Kidney (tissue), 14 donors: ENCODE data around the gene EYA4. TPM values are rescaled to one million over a fixed set of nuclear protein-coding genes. Genes with fewer than 3 reads are reported as not detected.
"Not testable (repeated sequence)": the region's sequence is repeated elsewhere in the genome, so short reads cannot be mapped to it uniquely, and the experiment has no call there.

Source experiments
- DNase-seq, 5 donors: peaks; one replicate each; pipeline ENCODE4 v3.0.0-alpha.2; 2013 to 2020
- FAIRE-seq: peaks from 2 replicates; lab custom pipeline; 2012; peaks lifted over from hg19 to GRCh38; lab: Jason Lieb, UNC
- H3K27ac ChIP-seq, 2 donors: one replicate each; pipeline ENCODE4 v1.7.0; 2013; ENCODE audit warnings: low read depth in 2 of 2, low read length in 2 of 2, inconsistent platforms in 1 of 2
- H3K27me3 ChIP-seq: one replicate; pipeline ENCODE4 v1.7.1; 2013; ENCODE audit warnings: low read length, inconsistent platforms; ENCODE audit not compliant: control insufficient read depth, insufficient read depth
- H3K36me3 ChIP-seq, 3 donors: one replicate each; pipeline versions ENCODE4 v1.7.0 to v1.7.1; 2013; ENCODE audit warnings: low read length in 3 of 3, control low read depth in 1 of 3, inconsistent platforms in 1 of 3; ENCODE audit not compliant: insufficient read depth in 3 of 3, control insufficient read depth in 2 of 3
- H3K4me1 ChIP-seq, 3 donors: one replicate each; pipeline versions ENCODE4 v1.7.0 to v1.7.1; 2013; ENCODE audit warnings: low read length in 3 of 3, inconsistent platforms in 1 of 3, low read depth in 1 of 3; ENCODE audit not compliant: control insufficient read depth in 2 of 3, insufficient read depth in 2 of 3
- H3K4me3 ChIP-seq, 3 donors: one replicate each; pipeline versions ENCODE4 v1.7.0 to v1.8.1; 2013; ENCODE audit warnings: low read length in 3 of 3, control low read depth in 1 of 3, inconsistent platforms in 1 of 3
- H3K9ac ChIP-seq, 3 donors: one replicate each; pipeline versions ENCODE4 v1.7.0 to v1.7.1; 2013; ENCODE audit warnings: low read length in 3 of 3, control low read depth in 1 of 3, inconsistent platforms in 1 of 3
- H3K9me3 ChIP-seq, 3 donors: one replicate each; pipeline versions ENCODE4 v1.7.0 to v1.7.1; 2013; ENCODE audit warnings: low read length in 3 of 3, control low read depth in 1 of 3, inconsistent platforms in 1 of 3; ENCODE audit not compliant: control insufficient read depth in 2 of 3, insufficient read depth in 1 of 3
- CTCF ChIP-seq: IDR thresholded peaks from 3 replicates; pipeline ENCODE4 v1.5.1; 2012; ENCODE audit warnings: mild to moderate bottlenecking, moderate library complexity, borderline replicate concordance; ENCODE audit not compliant: insufficient read depth; ENCODE audit errors: extremely low read depth
- intact Hi-C: fragments of 100-400 bp; cut with DNase I; formaldehyde crosslinking; loops from one replicate; pipeline ENCODE4 v1.11.1; 2022
- polyA plus RNA-seq: library from polyadenylated mRNA; stranded (reverse); fragments of 350-450 nt; fragmentation: Illumina TruSeq; extraction: RNeasy Lipid Tissue Mini Kit (QIAGEN cat#74804); gene quantifications from one replicate; pipeline ENCODE4 v1.2.3, GENCODE V29; 2014; ENCODE audit warnings: low read depth, low replicate concordance; ENCODE audit not compliant: insufficient read depth
- total RNA-seq: library from RNA; stranded (reverse); fragmentation: NEBNext Ultra II Directional; extraction: Animal tissue kit (Norgen Biotek cat#: 25700); gene quantifications from one replicate; pipeline ENCODE4 v1.2.1, GENCODE V29; 2021
- donor health status: control.
- donor health status: control.
- donor health status: control.
- donor health status: control.
- donor health status: control.
- donor health status: DM: yes; HTN: yes; CAD: no.
- donor health status: Normal renal cell carcinoma (clear cell type).

EYA4 gene
- total and polyA plus RNA-seq, 2 donors from 2014 or later: 0.99 to 5.0 TPM

- no peak for DNase-seq
- FAIRE-seq: no peak
- Histone ChIP-seq H3K9me3 (no peaks in the 10 kb centered on the region), H3K9ac (no peak overlapping the region), H3K4me1 (no peaks in the 10 kb centered on the region), H3K27me3 (no peaks in the 10 kb centered on the region), H3K27ac (no peak overlapping the region), H3K36me3 (no peaks in the 10 kb centered on the region), H3K4me3 (no peak overlapping the region)
- intact Hi-C loops: no loop called here
- TF ChIP-seq CTCF: no peak
Measured at GRCh38 chr6:133550026-133550425, 308.9 kb downstream of the EYA4 start.

- H3K9ac ChIP-seq: no peak overlapping the region
- H3K4me3 ChIP-seq: no peak overlapping the region
- intact Hi-C loops: no loop called here
- H3K27ac ChIP-seq: no peak overlapping the region
- FAIRE-seq (no peak), DNase-seq (no peak)
- no peaks in the 10 kb centered on the region for H3K9me3 ChIP-seq
- no peaks in the 10 kb centered on the region for H3K36me3 ChIP-seq
- no peaks in the 10 kb centered on the region for H3K27me3 ChIP-seq
- no peaks in the 10 kb centered on the region for H3K4me1 ChIP-seq
- TF ChIP-seq CTCF: no peak
Measured at GRCh38 chr6:133551436-133551835, 310.3 kb downstream of the EYA4 start.

- H3K36me3 ChIP-seq: no peaks in the 10 kb centered on the region
- H3K9me3 ChIP-seq: no peaks in the 10 kb centered on the region
- H3K27me3 ChIP-seq: no peaks in the 10 kb centered on the region
- no peak overlapping the region for H3K9ac ChIP-seq
- no peak overlapping the region for H3K27ac ChIP-seq
- no peaks in the 10 kb centered on the region for H3K4me1 ChIP-seq
- no peak for TF ChIP-seq CTCF
- FAIRE-seq (no peak), DNase-seq (no peak)
- no peak overlapping the region for H3K4me3 ChIP-seq
- intact Hi-C loops: no loop called here
Measured at GRCh38 chr6:133551847-133552341, 310.7 kb downstream of the EYA4 start.

GRCh38 chr6:133553652-133554051, 312.5 kb downstream of the EYA4 start:
- H3K27ac ChIP-seq: no peak overlapping the region
- DNase-seq (peak in 3 of 5 donors; percentile 46 to 89 (median 83)), FAIRE-seq (peak; percentile 93)
- intact Hi-C loops: no loop called here
- no peaks in the 10 kb centered on the region for H3K27me3 ChIP-seq
- H3K4me3 ChIP-seq: no peak overlapping the region
- H3K4me1 ChIP-seq: no peaks in the 10 kb centered on the region
- no peaks in the 10 kb centered on the region for H3K36me3 ChIP-seq
- H3K9me3 ChIP-seq: no peaks in the 10 kb centered on the region
- TF ChIP-seq CTCF: peak; percentile 65
- H3K9ac ChIP-seq: no peak overlapping the region

GRCh38 chr6:133554121-133554520, 313.0 kb downstream of the EYA4 start:
- FAIRE-seq, intact Hi-C loops, H3K9me3 ChIP-seq: not testable (repeated sequence)

More at GRCh38 chr6:133554121-133554520, 313.0 kb downstream of the EYA4 start:
- not testable (repeated sequence) for DNase-seq, H3K27me3 ChIP-seq, H3K9ac ChIP-seq, H3K4me1 ChIP-seq, H3K27ac ChIP-seq, H3K36me3 ChIP-seq, H3K4me3 ChIP-seq
